Measurements from ENCODE around the gene TMEM80. TPM values are rescaled to one million over a fixed set of nuclear protein-coding genes. Genes with fewer than 3 reads are reported as not detected.
"Not testable (repeated sequence)": the region's sequence is repeated elsewhere in the genome, so short reads cannot be mapped to it uniquely, and the experiment has no call there.

Gene TMEM80
- total and polyA plus RNA-seq, 2 donors (not counting 3 experiments of a cell fraction or from before 2014, with no cell fraction given) = 21.2 to 26.6 TPM

GRCh38 chr11:737366-737765, 41.8 kb downstream of the TMEM80 start:
- DNase-seq (ENCODE audit: low read depth, low spot score) (no peak), FAIRE-seq (no peak)
- H3K36me3 ChIP-seq (ENCODE audit: control insufficient read depth in 2 of 2, extremely low read depth in 1 of 2, insufficient read depth in 2 of 2, low read length in 2 of 2) = no peaks in the 10 kb centered on the region
- CTCF ChIA-PET = interaction anchor here (0.7 to 2.0 kb wide), 3 partner anchors 10 to 46 kb away, joined by 3 to 10 read pairs (median 4); no protein-coding TSS in a partner anchor
- H3K4me1 ChIP-seq (ENCODE audit: control insufficient read depth, extremely low read depth, insufficient read depth, low read length) = no peaks in the 10 kb centered on the region
- H3K9ac ChIP-seq (replicated peaks; ENCODE audit: extremely low read depth, insufficient read depth, low read length) = no peak overlapping the region
- TF ChIP-seq POLR2AphosphoS5 (IDR thresholded peaks at IDR 0.05; ENCODE audit: insufficient read depth, low read depth, low read length) (no peak), POLR2A (IDR thresholded peaks at IDR 0.05; ENCODE audit: low read depth, low read length) (no peak), FOS (IDR thresholded peaks at IDR 0.05; ENCODE audit: borderline replicate concordance, insufficient read depth, low read length) (no peak), CTCF (IDR thresholded peaks at IDR 0.05; ENCODE audit: extremely low read depth in 1 of 2, insufficient read depth in 1 of 2, low read depth in 1 of 2, low read length in 2 of 2) (no peak), JUN (IDR thresholded peaks at IDR 0.05; ENCODE audit: borderline replicate concordance, insufficient read depth, insufficient read length, low read depth) (no peak), EZH2 (IDR thresholded peaks at IDR 0.05; ENCODE audit: borderline replicate concordance, low read depth, low read length, severe bottlenecking) (no peak), GATA2 (IDR thresholded peaks at IDR 0.05; ENCODE audit: insufficient read depth, insufficient read length, low read depth, low read length) (no peak), MYC (IDR thresholded peaks at IDR 0.05; ENCODE audit: low read depth, low read length) (no peak), MAX (IDR thresholded peaks at IDR 0.05; ENCODE audit: insufficient read depth, insufficient read length) (no peak)
- dilution Hi-C loops (cut with MboI; ENCODE audit: extremely low pct_ligation_motif_present, low sequenced_read_pairs) (no loop called here), intact Hi-C loops (cut with micrococcal nuclease) (no loop called here)
- no peaks in the 10 kb centered on the region for H4K20me1 ChIP-seq (replicated peaks; ENCODE audit: control insufficient read depth, extremely low read depth, insufficient read depth, low read length)
- H3K4me2 ChIP-seq (ENCODE audit: insufficient read depth, low read length) = no peak overlapping the region
- H3K27me3 ChIP-seq (ENCODE audit: control insufficient read depth in 2 of 2, insufficient read depth in 2 of 2, low read length in 2 of 2) = no peaks in the 10 kb centered on the region
- H3K9me1 ChIP-seq (replicated peaks; ENCODE audit: control insufficient read depth, extremely low read depth, insufficient read depth, low read length) = no peaks in the 10 kb centered on the region
- H2AFZ ChIP-seq (ENCODE audit: low read depth, low read length) = no peak overlapping the region
- no peaks in the 10 kb centered on the region for H3K79me2 ChIP-seq (ENCODE audit: control insufficient read depth, insufficient read depth, low read length)
- POLR2A ChIA-PET = no interaction called here
- no peaks in the 10 kb centered on the region for H3K9me3 ChIP-seq (replicated peaks; ENCODE audit: control insufficient read depth, insufficient read depth, low read length)
- H3K27ac ChIP-seq (ENCODE audit: insufficient read depth, low read depth, low read length) = no peak overlapping the region
- H3K4me3 ChIP-seq (replicated peaks in 1 of 3; ENCODE audit: insufficient read depth in 1 of 3, low read depth in 1 of 3, low read length in 3 of 3) = no peak overlapping the region
- BruUV-seq (replicated peaks) = no TSS peak

GRCh38 chr11:737899-738298, 42.3 kb downstream of the TMEM80 start:
- H3K79me2 ChIP-seq (ENCODE audit: control insufficient read depth, insufficient read depth, low read length); FAIRE-seq; H3K9me1 ChIP-seq (replicated peaks; ENCODE audit: control insufficient read depth, extremely low read depth, insufficient read depth, low read length); H3K27ac ChIP-seq (ENCODE audit: insufficient read depth, low read depth, low read length); BruUV-seq (replicated peaks); H3K9me3 ChIP-seq (replicated peaks; ENCODE audit: control insufficient read depth, insufficient read depth, low read length); dilution Hi-C loops (cut with MboI; ENCODE audit: extremely low pct_ligation_motif_present, low sequenced_read_pairs); H3K4me3 ChIP-seq (replicated peaks in 1 of 3; ENCODE audit: insufficient read depth in 1 of 3, low read depth in 1 of 3, low read length in 3 of 3); H3K36me3 ChIP-seq (ENCODE audit: control insufficient read depth in 2 of 2, extremely low read depth in 1 of 2, insufficient read depth in 2 of 2, low read length in 2 of 2); H3K4me2 ChIP-seq (ENCODE audit: insufficient read depth, low read length); H2AFZ ChIP-seq (ENCODE audit: low read depth, low read length); H4K20me1 ChIP-seq (replicated peaks; ENCODE audit: control insufficient read depth, extremely low read depth, insufficient read depth, low read length); H3K9ac ChIP-seq (replicated peaks; ENCODE audit: extremely low read depth, insufficient read depth, low read length); H3K4me1 ChIP-seq (ENCODE audit: control insufficient read depth, extremely low read depth, insufficient read depth, low read length); H3K27me3 ChIP-seq (ENCODE audit: control insufficient read depth in 2 of 2, insufficient read depth in 2 of 2, low read length in 2 of 2); DNase-seq (ENCODE audit: low read depth, low spot score); intact Hi-C loops (cut with micrococcal nuclease): not testable (repeated sequence)
- ChIA-PET POLR2A (interaction anchor here (1.0 kb wide), 1 partner anchor 11 kb away, joined by 3 read pairs; no protein-coding TSS in a partner anchor), CTCF (interaction anchor here (1.1 to 2.0 kb wide), 2 partner anchors 10 to 11 kb away, joined by 4 to 10 read pairs; no protein-coding TSS in a partner anchor)

All from endothelial cell of umbilical vein (primary cell).